EH (cell line): ENCODE data around the gene PIK3AP1.
A peak's percentile ranks its signal among the peaks of the same experiment; 100 is the strongest.

Experiments used
- DNase-seq: peaks from one replicate; pipeline ENCODE4 v3.0.0-alpha.2; 2015; ENCODE audit warnings: low read depth

Gene PIK3AP1

GRCh38 chr10:96642530-96642929 lies 77.8 kb downstream of the PIK3AP1 start:
- no peak for DNase-seq

- DNase-seq, result no peak
Observed at GRCh38 chr10:96641396-96642295, 78.7 kb downstream of the PIK3AP1 start.

- no peak for DNase-seq
Observed at GRCh38 chr10:96639899-96640298, 80.4 kb downstream of the PIK3AP1 start.

- no peak for DNase-seq
Observed at GRCh38 chr10:96638696-96639095, 81.6 kb downstream of the PIK3AP1 start.

- no peak for DNase-seq
Observed at GRCh38 chr10:96638120-96638519, 82.2 kb downstream of the PIK3AP1 start.

- no peak for DNase-seq
Observed at GRCh38 chr10:96637709-96638108, 82.6 kb downstream of the PIK3AP1 start.

- DNase-seq, result peak; percentile 38
Observed at GRCh38 chr10:96636551-96636950, 83.8 kb downstream of the PIK3AP1 start.

- peak; percentile 11 for DNase-seq
Observed at GRCh38 chr10:96632974-96633710, 87.2 kb downstream of the PIK3AP1 start.

GRCh38 chr10:96627292-96627691 lies 93.0 kb downstream of the PIK3AP1 start:
- no peak for DNase-seq

GRCh38 chr10:96626795-96627194 lies 93.5 kb downstream of the PIK3AP1 start:
- no peak for DNase-seq

- DNase-seq, result no peak
Observed at GRCh38 chr10:96625173-96625572, 95.1 kb downstream of the PIK3AP1 start.

- no peak for DNase-seq
Observed at GRCh38 chr10:96622013-96622787, 98.1 kb downstream of the PIK3AP1 start.

GRCh38 chr10:96619796-96620773 lies 100.2 kb downstream of the PIK3AP1 start:
- no peak for DNase-seq

- no peak for DNase-seq
Observed at GRCh38 chr10:96619120-96619519, 101.2 kb downstream of the PIK3AP1 start.

- peak; percentile 25 for DNase-seq
Observed at GRCh38 chr10:96618653-96619052, 101.7 kb downstream of the PIK3AP1 start.

- DNase-seq, result no peak
Observed at GRCh38 chr10:96616961-96617360, 103.4 kb downstream of the PIK3AP1 start.

- DNase-seq, result peak; percentile 98
Observed at GRCh38 chr10:96614515-96614914, 105.8 kb downstream of the PIK3AP1 start.

- DNase-seq, result no peak
Observed at GRCh38 chr10:96613576-96613975, 106.7 kb downstream of the PIK3AP1 start.

GRCh38 chr10:96612055-96612830 lies 108.1 kb downstream of the PIK3AP1 start:
- no peak for DNase-seq

- DNase-seq, result no peak
Observed at GRCh38 chr10:96610817-96611216, 109.5 kb downstream of the PIK3AP1 start.
